22Rv1 (cell line): ENCODE data around the gene SPRR2F.

Experiments used
- ZFX ChIP-seq: fragments of 450-650 bp; IDR thresholded peaks from 2 replicates; pipeline ENCODE4 v1.6.1; 2017; ENCODE audit warnings: antibody characterized with exemption, borderline replicate concordance
- TF ChIP-seq, protein P1 (sequence below): fragments of 450-650 bp; IDR thresholded peaks from 2 replicates; pipeline ENCODE4 v1.5.1; 2017; ENCODE audit warnings: mild to moderate bottlenecking

DNA sequence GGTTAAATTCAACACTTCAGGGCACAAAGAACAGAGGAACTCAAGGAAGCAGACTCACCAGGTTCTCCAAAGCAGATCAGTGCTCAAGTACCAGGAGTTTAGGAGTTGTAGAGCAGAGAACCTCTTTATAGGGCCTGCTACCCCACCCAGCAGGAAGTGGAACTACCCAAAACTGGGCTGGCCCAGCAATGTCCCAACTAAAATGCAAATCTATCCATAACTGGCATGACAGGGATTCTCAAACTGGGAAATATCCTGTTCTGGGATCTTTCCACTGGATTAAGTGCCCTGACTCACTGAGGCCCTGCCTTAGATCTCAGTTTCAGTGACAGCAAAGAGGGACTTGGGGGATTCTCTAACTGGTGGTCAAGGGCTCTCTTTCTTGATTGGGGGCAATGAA, 18.9 kb downstream of the SPRR2F start, which contains the start of gene SPRR2E:
- TF ChIP-seq, protein P1, sequence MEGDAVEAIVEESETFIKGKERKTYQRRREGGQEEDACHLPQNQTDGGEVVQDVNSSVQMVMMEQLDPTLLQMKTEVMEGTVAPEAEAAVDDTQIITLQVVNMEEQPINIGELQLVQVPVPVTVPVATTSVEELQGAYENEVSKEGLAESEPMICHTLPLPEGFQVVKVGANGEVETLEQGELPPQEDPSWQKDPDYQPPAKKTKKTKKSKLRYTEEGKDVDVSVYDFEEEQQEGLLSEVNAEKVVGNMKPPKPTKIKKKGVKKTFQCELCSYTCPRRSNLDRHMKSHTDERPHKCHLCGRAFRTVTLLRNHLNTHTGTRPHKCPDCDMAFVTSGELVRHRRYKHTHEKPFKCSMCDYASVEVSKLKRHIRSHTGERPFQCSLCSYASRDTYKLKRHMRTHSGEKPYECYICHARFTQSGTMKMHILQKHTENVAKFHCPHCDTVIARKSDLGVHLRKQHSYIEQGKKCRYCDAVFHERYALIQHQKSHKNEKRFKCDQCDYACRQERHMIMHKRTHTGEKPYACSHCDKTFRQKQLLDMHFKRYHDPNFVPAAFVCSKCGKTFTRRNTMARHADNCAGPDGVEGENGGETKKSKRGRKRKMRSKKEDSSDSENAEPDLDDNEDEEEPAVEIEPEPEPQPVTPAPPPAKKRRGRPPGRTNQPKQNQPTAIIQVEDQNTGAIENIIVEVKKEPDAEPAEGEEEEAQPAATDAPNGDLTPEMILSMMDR = no peak
- TF ChIP-seq ZFX = no peak
